ENCODE data around the gene ITSN1.

- TF ChIP-seq OSR1 (CRISPR knock-in tag; IDR thresholded peaks at IDR 0.05), result no peak
- TF ChIP-seq CSRNP3 (CRISPR knock-in tag; IDR thresholded peaks at IDR 0.05), result no peak
- no peak for TF ChIP-seq SNAI2 (CRISPR knock-in tag; IDR thresholded peaks at IDR 0.05)
- no peak for TF ChIP-seq ZFP3 (CRISPR knock-in tag; IDR thresholded peaks at IDR 0.05)
Measured at GRCh38 chr21:33747420-33747819, 105.1 kb downstream of the ITSN1 start.
